ENCODE results near the gene HES4. TPM values are rescaled to one million over a fixed set of nuclear protein-coding genes. Genes with fewer than 3 reads are reported as not detected.

The HES4 gene
- polyA plus RNA-seq, 1 donor (not counting 4 experiments of a cell fraction or from before 2014, with no cell fraction given): 3.0 TPM

GRCh38 chr1:981955-982558, 17.8 kb downstream of the HES4 start, which contains the start of gene PERM1:
PERM1 (minus strand) TSS chr1:982093; CDS start chr1:981029, 1,064 bp downstream.
- Histone ChIP-seq H2AFZ (ENCODE audit: control insufficient read depth, low read length) (no peak within 1 kb of the TSS), H4K20me1 (ENCODE audit: control insufficient read depth, extremely low read depth, insufficient read depth, low read length) (no peaks in the 10 kb centered on the region), H3K27me3 (ENCODE audit: control insufficient read depth, extremely low read depth, insufficient read depth, low read length) (peaks cover 51% of the 10 kb centered on the region), H3K27ac (ENCODE audit: control insufficient read depth, insufficient read depth, low read length) (no peak within 1 kb of the TSS), H3K9me3 (ENCODE audit: control insufficient read depth, low read depth, low read length) (no peaks in the 10 kb centered on the region), H3K36me3 (ENCODE audit: control insufficient read depth in 2 of 2, extremely low read depth in 1 of 2, insufficient read depth in 2 of 2, low read length in 2 of 2) (no peaks in the 10 kb centered on the region), H3K4me2 (ENCODE audit: control insufficient read depth, extremely low read depth, insufficient read depth, low read depth, low read length) (no peak within 1 kb of the TSS), H3K9ac (ENCODE audit: control insufficient read depth, extremely low read depth, insufficient read depth, low read length) (no peak within 1 kb of the TSS), H3K9me1 (ENCODE audit: control insufficient read depth, extremely low read depth, insufficient read depth, low read length) (no peaks in the 10 kb centered on the region), H3K4me1 (ENCODE audit: control insufficient read depth, extremely low read depth, insufficient read depth, low read length) (no peaks in the 10 kb centered on the region), H3K4me3 (ENCODE audit: control insufficient read depth in 2 of 3, extremely low read depth in 1 of 3, insufficient read depth in 2 of 3, low read depth in 1 of 3, low read length in 3 of 3) (no peak within 1 kb of the TSS), H3K79me2 (ENCODE audit: control insufficient read depth, insufficient read depth, low read length) (no peaks in the 10 kb centered on the region)
- no peak for DNase-seq (ENCODE audit: low read depth, low spot score)
- dilution Hi-C loops (cut with MboI; ENCODE audit: extremely low pct_ligation_motif_present, low sequenced_read_pairs): no loop called here
- no peak for FAIRE-seq
- TF ChIP-seq EZH2 (IDR thresholded peaks at IDR 0.05; ENCODE audit: low read length): no peak
- TF ChIP-seq, protein P1, sequence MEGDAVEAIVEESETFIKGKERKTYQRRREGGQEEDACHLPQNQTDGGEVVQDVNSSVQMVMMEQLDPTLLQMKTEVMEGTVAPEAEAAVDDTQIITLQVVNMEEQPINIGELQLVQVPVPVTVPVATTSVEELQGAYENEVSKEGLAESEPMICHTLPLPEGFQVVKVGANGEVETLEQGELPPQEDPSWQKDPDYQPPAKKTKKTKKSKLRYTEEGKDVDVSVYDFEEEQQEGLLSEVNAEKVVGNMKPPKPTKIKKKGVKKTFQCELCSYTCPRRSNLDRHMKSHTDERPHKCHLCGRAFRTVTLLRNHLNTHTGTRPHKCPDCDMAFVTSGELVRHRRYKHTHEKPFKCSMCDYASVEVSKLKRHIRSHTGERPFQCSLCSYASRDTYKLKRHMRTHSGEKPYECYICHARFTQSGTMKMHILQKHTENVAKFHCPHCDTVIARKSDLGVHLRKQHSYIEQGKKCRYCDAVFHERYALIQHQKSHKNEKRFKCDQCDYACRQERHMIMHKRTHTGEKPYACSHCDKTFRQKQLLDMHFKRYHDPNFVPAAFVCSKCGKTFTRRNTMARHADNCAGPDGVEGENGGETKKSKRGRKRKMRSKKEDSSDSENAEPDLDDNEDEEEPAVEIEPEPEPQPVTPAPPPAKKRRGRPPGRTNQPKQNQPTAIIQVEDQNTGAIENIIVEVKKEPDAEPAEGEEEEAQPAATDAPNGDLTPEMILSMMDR (optimal IDR thresholded peaks at IDR 0.05 in 1 of 3, IDR thresholded peaks at IDR 0.05 in 1 of 3, conservative IDR thresholded peaks at IDR 0.05 in 1 of 3; ENCODE audit: extremely low read depth in 1 of 3, insufficient read depth in 2 of 3, low read length in 3 of 3): no peak

DNA sequence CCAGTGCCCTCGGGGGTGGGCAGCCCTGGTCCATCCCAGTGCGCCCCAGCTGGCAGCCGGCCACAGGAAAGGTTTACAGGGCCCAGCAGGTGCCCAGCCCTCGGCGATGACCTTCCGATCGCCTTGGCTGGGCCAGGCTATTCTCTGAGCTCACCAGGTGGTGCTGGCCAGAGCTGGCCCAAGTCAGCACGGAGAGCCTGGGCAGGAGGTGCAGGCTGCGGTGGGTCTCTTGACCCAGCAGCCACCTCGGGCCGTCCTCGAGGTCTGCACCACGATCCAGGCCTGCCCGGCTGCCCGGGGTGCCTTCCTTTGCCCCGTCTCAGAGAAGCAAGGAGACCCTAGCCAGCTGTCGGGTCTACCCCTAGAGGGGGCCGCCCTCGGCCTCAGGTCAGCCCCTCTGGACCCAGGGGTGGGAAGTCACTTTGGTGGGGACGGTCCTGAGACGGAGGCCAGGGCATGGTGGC, 18.4 kb downstream of the HES4 start:
- Histone ChIP-seq H3K4me1 (ENCODE audit: control insufficient read depth, extremely low read depth, insufficient read depth, low read length) (no peaks in the 10 kb centered on the region), H3K9ac (ENCODE audit: control insufficient read depth, extremely low read depth, insufficient read depth, low read length) (no peak overlapping the region), H3K36me3 (ENCODE audit: control insufficient read depth in 2 of 2, extremely low read depth in 1 of 2, insufficient read depth in 2 of 2, low read length in 2 of 2) (no peaks in the 10 kb centered on the region), H3K27me3 (ENCODE audit: control insufficient read depth, extremely low read depth, insufficient read depth, low read length) (peaks cover 51% of the 10 kb centered on the region), H3K79me2 (ENCODE audit: control insufficient read depth, insufficient read depth, low read length) (no peaks in the 10 kb centered on the region), H4K20me1 (ENCODE audit: control insufficient read depth, extremely low read depth, insufficient read depth, low read length) (no peaks in the 10 kb centered on the region), H3K4me2 (ENCODE audit: control insufficient read depth, extremely low read depth, insufficient read depth, low read depth, low read length) (no peak overlapping the region), H3K27ac (ENCODE audit: control insufficient read depth, insufficient read depth, low read length) (no peak overlapping the region), H3K4me3 (ENCODE audit: control insufficient read depth in 2 of 3, extremely low read depth in 1 of 3, insufficient read depth in 2 of 3, low read depth in 1 of 3, low read length in 3 of 3) (no peak overlapping the region), H2AFZ (ENCODE audit: control insufficient read depth, low read length) (no peak overlapping the region), H3K9me3 (ENCODE audit: control insufficient read depth, low read depth, low read length) (no peaks in the 10 kb centered on the region), H3K9me1 (ENCODE audit: control insufficient read depth, extremely low read depth, insufficient read depth, low read length) (no peaks in the 10 kb centered on the region)
- no peak for TF ChIP-seq EZH2 (IDR thresholded peaks at IDR 0.05; ENCODE audit: low read length)
- TF ChIP-seq, protein P1 (optimal IDR thresholded peaks at IDR 0.05 in 1 of 3, IDR thresholded peaks at IDR 0.05 in 1 of 3, conservative IDR thresholded peaks at IDR 0.05 in 1 of 3; ENCODE audit: extremely low read depth in 1 of 3, insufficient read depth in 2 of 3, low read length in 3 of 3): no peak
- dilution Hi-C loops (cut with MboI; ENCODE audit: extremely low pct_ligation_motif_present, low sequenced_read_pairs): no loop called here
- DNase-seq (ENCODE audit: low read depth, low spot score) (no peak), FAIRE-seq (no peak)
